Lower leg skin (tissue), 3 donors: ENCODE measurements around the gene KLC4.

Source experiments
- CTCF ChIP-seq, 3 donors: fragments of 450-650 bp; IDR thresholded peaks; one replicate each; pipeline ENCODE4 v1.5.1; 2016; ENCODE audit warnings: antibody characterized with exemption in 3 of 3, mild to moderate bottlenecking in 3 of 3, moderate library complexity in 2 of 3
- POLR2A ChIP-seq, 2 donors: fragments of 450-650 bp; IDR thresholded peaks; one replicate each; pipeline ENCODE4 v1.6.1; 2016 to 2017; ENCODE audit warnings: antibody characterized with exemption in 2 of 2, mild to moderate bottlenecking in 1 of 2, moderate library complexity in 1 of 2

GRCh38 chr6:43075670-43076463, 16.4 kb downstream of the KLC4 start, which contains the start of gene PTK7:
- TF ChIP-seq CTCF (IDR thresholded peaks at IDR 0.05) (no peak), POLR2A (IDR thresholded peaks at IDR 0.05) (no peak)
